ENCODE data around the gene SLC35F3.

SLC35F3 gene

GRCh38 chr1:234272656-234273312 lies 368.3 kb downstream of the SLC35F3 start:
- DNase-seq (ENCODE audit: extremely low read depth, low read depth) = no peak
- no peak for TF ChIP-seq CTCF (IDR thresholded peaks at IDR 0.05; ENCODE audit: low read depth, low read length)

- no peak for DNase-seq (ENCODE audit: extremely low read depth, low read depth)
Observed at GRCh38 chr1:234273981-234274380, 369.5 kb downstream of the SLC35F3 start.

GRCh38 chr1:234276151-234276788 lies 371.8 kb downstream of the SLC35F3 start:
- no peak for DNase-seq (ENCODE audit: extremely low read depth, low read depth)
- no peak for TF ChIP-seq CTCF (IDR thresholded peaks at IDR 0.05; ENCODE audit: low read depth, low read length)

More at GRCh38 chr1:234273981-234274380, 369.5 kb downstream of the SLC35F3 start:
- no peak for TF ChIP-seq CTCF (IDR thresholded peaks at IDR 0.05; ENCODE audit: low read depth, low read length)

GRCh38 chr1:234277161-234277868 lies 372.8 kb downstream of the SLC35F3 start:
- TF ChIP-seq CTCF (IDR thresholded peaks at IDR 0.05; ENCODE audit: low read depth, low read length) = no peak
- no peak for DNase-seq (ENCODE audit: extremely low read depth, low read depth)

- no peak for TF ChIP-seq CTCF (IDR thresholded peaks at IDR 0.05; ENCODE audit: low read depth, low read length)
Observed at GRCh38 chr1:234279021-234279420, 374.5 kb downstream of the SLC35F3 start.

GRCh38 chr1:234280500-234280899 lies 376.0 kb downstream of the SLC35F3 start:
- TF ChIP-seq CTCF (IDR thresholded peaks at IDR 0.05; ENCODE audit: low read depth, low read length) = no peak
- no peak for DNase-seq (ENCODE audit: extremely low read depth, low read depth)

More at GRCh38 chr1:234279021-234279420, 374.5 kb downstream of the SLC35F3 start:
- no peak for DNase-seq (ENCODE audit: extremely low read depth, low read depth)
